MM.1S (cell line): Measurements from ENCODE around the gene SOWAHC.

ENCODE experiments used
- DNase-seq: peaks from one replicate; pipeline ENCODE4 v3.0.0-alpha.2; 2015
- H2AFZ ChIP-seq: fragments of 300-600 bp; sonication (generic); 2 replicates; pipeline ENCODE4 v1.6.0; 2016; ENCODE audit warnings: antibody characterized with exemption, low read length
- H3F3A ChIP-seq: fragments of 300-600 bp; sonication (generic); 2 replicates; pipeline ENCODE4 v1.6.1; 2016; ENCODE audit warnings: mild to moderate bottlenecking, antibody characterized with exemption, low read length, moderate library complexity, mixed read lengths; ENCODE audit not compliant: insufficient read depth
- H3K27ac ChIP-seq: fragments of 300-600 bp; sonication (generic); 2 replicates; pipeline ENCODE4 v1.5.1; 2016; ENCODE audit warnings: mild to moderate bottlenecking, low read length
- H3K27me3 ChIP-seq: fragments of 300-600 bp; sonication (generic); replicated peaks from 2 replicates; pipeline ENCODE4 v1.6.0; 2016; ENCODE audit warnings: low read length; ENCODE audit not compliant: insufficient read depth
- H3K36me3 ChIP-seq: fragments of 300-600 bp; sonication (generic); replicated peaks from 2 replicates; pipeline ENCODE4 v1.6.1; 2016; ENCODE audit warnings: mild to moderate bottlenecking, low read length, mixed read lengths; ENCODE audit not compliant: insufficient read depth
- H3K4me1 ChIP-seq: fragments of 300-600 bp; sonication (generic); 2 replicates; pipeline ENCODE4 v1.6.1; 2016; ENCODE audit warnings: low read length, mixed read lengths
- H3K4me2 ChIP-seq: fragments of 300-600 bp; sonication (generic); 2 replicates; pipeline ENCODE4 v1.6.0; 2016; ENCODE audit warnings: low read depth, low read length
- H3K4me3 ChIP-seq: fragments of 300-600 bp; sonication (generic); 2 replicates; pipeline ENCODE4 v1.5.1; 2016; ENCODE audit warnings: low read length, mixed read lengths
- H3K79me2 ChIP-seq: fragments of 300-600 bp; sonication (generic); 2 replicates; pipeline ENCODE4 v1.6.1; 2016; ENCODE audit warnings: mixed run types, low read length, mixed read lengths
- H3K9ac ChIP-seq: fragments of 300-600 bp; sonication (generic); 2 replicates; pipeline ENCODE4 v1.6.1; 2016; ENCODE audit warnings: low read length, mixed read lengths
- H3K9me2 ChIP-seq: fragments of 300-600 bp; sonication (generic); replicated peaks from 2 replicates; pipeline ENCODE4 v1.6.1; 2016; ENCODE audit warnings: mild to moderate bottlenecking, low read length, mixed read lengths; ENCODE audit not compliant: insufficient read depth
- H3K9me3 ChIP-seq: fragments of 300-600 bp; sonication (generic); replicated peaks from 2 replicates; pipeline ENCODE4 v1.6.1; 2016; ENCODE audit warnings: mild to moderate bottlenecking, low read length, mixed read lengths; ENCODE audit not compliant: insufficient read depth
- H4K20me1 ChIP-seq: fragments of 300-600 bp; sonication (generic); 2 replicates; pipeline ENCODE4 v1.6.1; 2016; ENCODE audit warnings: mild to moderate bottlenecking, low read length, moderate library complexity, mixed read lengths; ENCODE audit not compliant: insufficient read depth
- CTCF ChIP-seq: fragments of 300-600 bp; sonication (generic); IDR thresholded peaks from 2 replicates; pipeline ENCODE4 v1.5.1; 2016; ENCODE audit warnings: antibody characterized with exemption, low read length, mixed read lengths
- EZH2 ChIP-seq: fragments of 300-600 bp; sonication (generic); optimal IDR thresholded peaks from 2 replicates; pipeline ENCODE3; 2017; ENCODE audit warnings: low read depth, mild to moderate bottlenecking, antibody characterized with exemption, low read length, mixed read lengths
- EZH2phosphoT487 ChIP-seq: fragments of 300-600 bp; sonication (generic); IDR thresholded peaks from 2 replicates; pipeline ENCODE4 v1.6.1; 2018; ENCODE audit warnings: antibody characterized with exemption, low read length

The SOWAHC gene

GRCh38 chr2:109644571-109645275 is 30.6 kb downstream of the SOWAHC start:
- no peaks in the 10 kb centered on the region for H3K79me2 ChIP-seq
- H3F3A ChIP-seq, result peaks cover 24% of the 10 kb centered on the region
- no peaks in the 10 kb centered on the region for H3K9me2 ChIP-seq
- no peak for TF ChIP-seq EZH2
- no peak for TF ChIP-seq CTCF
- no peak for TF ChIP-seq EZH2phosphoT487
- H4K20me1 ChIP-seq, result no peaks in the 10 kb centered on the region
- no peaks in the 10 kb centered on the region for H3K9me3 ChIP-seq
- DNase-seq, result no peak
- peak overlapping the region; percentile 72 for H2AFZ ChIP-seq
- no peaks in the 10 kb centered on the region for H3K36me3 ChIP-seq
- H3K4me3 ChIP-seq, result peak overlapping the region; percentile 43; the same call in 1 of the 2 replicates
- peak overlapping the region; percentile 77 for H3K27ac ChIP-seq
- H3K27me3 ChIP-seq, result no peaks in the 10 kb centered on the region
- H3K4me2 ChIP-seq, result peak overlapping the region; percentile 83
- peak overlapping the region; percentile 40; the same call in 1 of the 2 replicates for H3K9ac ChIP-seq
- H3K4me1 ChIP-seq, result peaks cover 30% of the 10 kb centered on the region

- Histone ChIP-seq H2AFZ (no peak overlapping the region), H3K36me3 (no peaks in the 10 kb centered on the region)
- no peak for DNase-seq
Measured at GRCh38 chr2:109645412-109646184, 31.4 kb downstream of the SOWAHC start.

GRCh38 chr2:109646961-109647360 is 32.8 kb downstream of the SOWAHC start:
- Histone ChIP-seq H2AFZ (no peak overlapping the region), H3K9me3 (no peaks in the 10 kb centered on the region), H3K9me2 (no peaks in the 10 kb centered on the region), H4K20me1 (no peaks in the 10 kb centered on the region), H3K4me1 (peaks cover 22% of the 10 kb centered on the region), H3K4me2 (no peak overlapping the region), H3K27me3 (no peaks in the 10 kb centered on the region), H3K4me3 (no peak overlapping the region), H3F3A (peaks cover 24% of the 10 kb centered on the region), H3K36me3 (no peaks in the 10 kb centered on the region), H3K9ac (no peak overlapping the region), H3K27ac (no peak overlapping the region), H3K79me2 (no peaks in the 10 kb centered on the region)
- TF ChIP-seq EZH2phosphoT487 (no peak), CTCF (no peak), EZH2 (no peak)
- DNase-seq, result no peak

More at GRCh38 chr2:109645412-109646184, 31.4 kb downstream of the SOWAHC start:
- H3K27ac ChIP-seq, result no peak overlapping the region
- H3K4me1 ChIP-seq, result peaks cover 30% of the 10 kb centered on the region
- no peaks in the 10 kb centered on the region for H3K9me2 ChIP-seq
- no peaks in the 10 kb centered on the region for H3K27me3 ChIP-seq
- H3K9me3 ChIP-seq, result no peaks in the 10 kb centered on the region
- TF ChIP-seq CTCF, result no peak
- TF ChIP-seq EZH2phosphoT487, result no peak
- TF ChIP-seq EZH2, result no peak
- H3F3A ChIP-seq, result peaks cover 24% of the 10 kb centered on the region
- H3K4me3 ChIP-seq, result no peak overlapping the region
- no peaks in the 10 kb centered on the region for H4K20me1 ChIP-seq
- H3K79me2 ChIP-seq, result no peaks in the 10 kb centered on the region
- H3K4me2 ChIP-seq, result no peak overlapping the region
- no peak overlapping the region for H3K9ac ChIP-seq
